Measurements from ENCODE around the gene STK40.
A peak's percentile ranks its signal among the peaks of the same experiment; 100 is the strongest.

STK40 gene

GRCh38 chr1:36385410-36386264 lies at the start of gene STK40:
Gene STK40 (minus strand): TSS chr1:36385924. CDS start chr1:36361332, 24,592 bp downstream.
- DNase-seq = peak; percentile 98

GRCh38 chr1:36433102-36433501 lies 47.4 kb upstream of the STK40 start:
- DNase-seq = no peak

- no peak for DNase-seq
Measured at GRCh38 chr1:36432616-36433015, 46.9 kb upstream of the STK40 start.

- DNase-seq = no peak
Measured at GRCh38 chr1:36425791-36426190, 40.1 kb upstream of the STK40 start.

- peak; percentile 72 for DNase-seq
Measured at GRCh38 chr1:36421649-36422048, 35.9 kb upstream of the STK40 start.

- DNase-seq = peak; percentile 75
Measured at GRCh38 chr1:36420836-36421317, 35.2 kb upstream of the STK40 start.

- DNase-seq = no peak
Measured at GRCh38 chr1:36420409-36420808, 34.7 kb upstream of the STK40 start.

GRCh38 chr1:36419569-36419968 lies 33.8 kb upstream of the STK40 start:
- no peak for DNase-seq

- DNase-seq = no peak
Measured at GRCh38 chr1:36419140-36419539, 33.4 kb upstream of the STK40 start.

- no peak for DNase-seq
Measured at GRCh38 chr1:36417931-36418330, 32.2 kb upstream of the STK40 start.

- no peak for DNase-seq
Measured at GRCh38 chr1:36415661-36416326, 30.1 kb upstream of the STK40 start.

- DNase-seq = no peak
Measured at GRCh38 chr1:36414384-36414783, 28.7 kb upstream of the STK40 start.

GRCh38 chr1:36411674-36412648 lies 26.2 kb upstream of the STK40 start:
- peak; percentile 60 for DNase-seq

GRCh38 chr1:36408479-36408878 lies 22.8 kb upstream of the STK40 start:
- DNase-seq = no peak

- DNase-seq = no peak
Measured at GRCh38 chr1:36406440-36406839, 20.7 kb upstream of the STK40 start.

GRCh38 chr1:36402504-36402890 lies 16.8 kb upstream of the STK40 start:
- DNase-seq = no peak

- DNase-seq = no peak
Measured at GRCh38 chr1:36401602-36402503, 16.1 kb upstream of the STK40 start.

GRCh38 chr1:36400825-36401601 lies 15.3 kb upstream of the STK40 start:
- peak; percentile 2 for DNase-seq

- DNase-seq = no peak
Measured at GRCh38 chr1:36400514-36400824, 14.7 kb upstream of the STK40 start.

- DNase-seq = no peak
Measured at GRCh38 chr1:36398370-36398977, 12.8 kb upstream of the STK40 start.
